K562 (cell line): Measurements from ENCODE around the gene PCYT1A. TPM values are rescaled to one million over a fixed set of nuclear protein-coding genes. Genes with fewer than 3 reads are reported as not detected.

Experiments
- ARID2 ChIP-seq: fragments of 450-650 bp; IDR thresholded peaks from 2 replicates; pipeline ENCODE4 v1.6.1; 2017; ENCODE audit warnings: antibody characterized with exemption, mild to moderate bottlenecking
- CAMTA2 ChIP-seq: fragments of 250-450 bp; sonication (Bioruptor Pico); conservative IDR thresholded peaks from 2 replicates; pipeline ENCODE4 v1.5.1; 2022
- CBFB ChIP-seq: sonication (generic); formaldehyde crosslinking; IDR thresholded peaks from 2 replicates; pipeline ENCODE4 v1.4.0; 2020; ENCODE audit warnings: mild to moderate bottlenecking, missing genetic modification reagents
- FIP1L1 ChIP-seq: fragments of 200-400 bp; formaldehyde crosslinking; IDR thresholded peaks from 2 replicates; pipeline ENCODE4 v1.6.1; 2018; ENCODE audit warnings: mild to moderate bottlenecking, low read depth, low read length; ENCODE audit not compliant: poor library complexity, severe bottlenecking
- FOXK2 ChIP-seq, 2 experiments: fragments of 450-650 bp; IDR thresholded peaks in 1 of 2; conservative IDR thresholded peaks in 1 of 2; 2 replicates each; pipeline ENCODE4 v1.6.1; 2016; ENCODE audit warnings: low read depth in 2 of 2, mild to moderate bottlenecking in 1 of 2
- GATAD2A ChIP-seq: fragments of 450-650 bp; IDR thresholded peaks from 2 replicates; pipeline ENCODE4 v1.6.1; 2017
- HMGN3 ChIP-seq: IDR thresholded peaks from 2 replicates; pipeline ENCODE4 v1.6.1; 2011; ENCODE audit warnings: borderline replicate concordance, low read depth, mild to moderate bottlenecking, mixed read lengths, low read length; ENCODE audit not compliant: insufficient read length; ENCODE audit errors: extremely low read depth
- KAT2B ChIP-seq: IDR thresholded peaks from one replicate; pipeline ENCODE4 v1.6.1; 2012; ENCODE audit warnings: low read depth, mild to moderate bottlenecking, control low read depth, inconsistent platforms, low read length, moderate library complexity
- MBD2 ChIP-seq: sonication (generic); IDR thresholded peaks from 2 replicates; pipeline ENCODE4 v1.6.1; 2016; ENCODE audit warnings: low read depth, borderline replicate concordance
- SMARCB1 ChIP-seq: IDR thresholded peaks from 2 replicates; pipeline ENCODE4 v1.6.1; 2011; ENCODE audit warnings: improper control_type of control experiment, low read depth; ENCODE audit not compliant: insufficient read length
- ZBTB5 ChIP-seq: fragments of 450-650 bp; IDR thresholded peaks from 2 replicates; pipeline ENCODE4 v1.6.1; 2017; ENCODE audit warnings: antibody characterized with exemption
- ZBTB8A ChIP-seq: fragments of 450-650 bp; IDR thresholded peaks from 2 replicates; pipeline ENCODE4 v1.6.1; 2018; ENCODE audit warnings: mild to moderate bottlenecking, moderate library complexity; ENCODE audit not compliant: partially characterized antibody
- ZNF143 ChIP-seq: sonication (generic); formaldehyde crosslinking; IDR thresholded peaks from 2 replicates; pipeline ENCODE4 v1.9.0; 2022; ENCODE audit warnings: mild to moderate bottlenecking, missing genetic modification reagents
- ZNF217 ChIP-seq: sonication (generic); formaldehyde crosslinking; IDR thresholded peaks from 2 replicates; pipeline ENCODE4 v1.8.0; 2022; ENCODE audit warnings: mild to moderate bottlenecking, missing genetic modification reagents
- ZNF318 ChIP-seq, 2 experiments: fragments of 450-650 bp; IDR thresholded peaks; 2 replicates each; pipeline ENCODE4 v1.6.1; 2016; ENCODE audit warnings: mild to moderate bottlenecking in 2 of 2, borderline replicate concordance in 1 of 2, low read depth in 1 of 2, moderate library complexity in 1 of 2
- ZNF707 ChIP-seq: fragments of 250-450 bp; sonication (Bioruptor Pico); conservative IDR thresholded peaks from 2 replicates; pipeline ENCODE4 v1.8.0; 2022; ENCODE audit warnings: inconsistent platforms, mild to moderate bottlenecking, moderate library complexity
- polyA plus RNA-seq, 8 experiments: library from polyadenylated mRNA; depleted of rRNA in 4 of 8; stranded (reverse) in 5 of 8; unstranded in 3 of 8; fragments of >200 nt; fragmentation: Nextera tagmentation in 2 of 8; fragmentation: Illumina TruSeq in 1 of 8; extraction: Ambion mirVana in 2 of 8; extraction: Trizol in 1 of 8; gene quantifications; 2 replicates each; pipeline versions ENCODE4 v1.2.1 to v1.2.3, GENCODE V29; 2011 to 2014; ENCODE audit warnings: inconsistent platforms in 1 of 8, missing spikeins in 1 of 8
- total RNA-seq, 7 experiments: library from RNA; depleted of rRNA in 6 of 7; stranded (reverse); fragments of >200 nt in 6 of 7; fragmentation: Illumina TruSeq in 2 of 7; extraction: Trizol in 2 of 7; gene quantifications; 2 replicates each; pipeline versions ENCODE4 v1.2.1 to v1.2.3, GENCODE V29; 2011 to 2021; ENCODE audit warnings: low replicate concordance in 1 of 7

Gene PCYT1A
- total and polyA plus RNA-seq, 9 of the 15 experiments (the other 6 are each of a cell fraction or from before 2014, with no cell fraction given), result 13.4 to 62.8 (median 49.4) TPM

- TF ChIP-seq ZNF318 (IDR thresholded peaks at IDR 0.05; ENCODE audit: borderline replicate concordance in 1 of 2, low read depth in 1 of 2), result no peak
- TF ChIP-seq MBD2, result no peak
- TF ChIP-seq HMGN3, result no peak
- no peak for TF ChIP-seq FOXK2 (conservative IDR thresholded peaks at IDR 0.05 in 1 of 2, IDR thresholded peaks at IDR 0.05 in 1 of 2; ENCODE audit: low read depth in 2 of 2)
- no peak for TF ChIP-seq ZBTB5
- TF ChIP-seq ZBTB8A, result no peak
- no peak for TF ChIP-seq ZNF707 (CRISPR knock-in tag)
- no peak for TF ChIP-seq KAT2B
- no peak for TF ChIP-seq ARID2
- TF ChIP-seq CBFB, result no peak
- no peak for TF ChIP-seq GATAD2A
- no peak for TF ChIP-seq ZNF217 (CRISPR knock-in tag)
- TF ChIP-seq CAMTA2 (CRISPR knock-in tag), result no peak
- no peak for TF ChIP-seq SMARCB1
- no peak for TF ChIP-seq FIP1L1
- no peak for TF ChIP-seq ZNF143 (CRISPR knock-in tag)
These were observed 69.3 kb downstream of the PCYT1A start (continued) for GRCh38 chr3:196218155-196218712.
